HG03469 (cell line): ENCODE results near the gene KLRK1.
"Not testable (repeated sequence)": the region's sequence is repeated elsewhere in the genome, so short reads cannot be mapped to it uniquely, and the experiment has no call there.

ENCODE experiments used
- ATAC-seq: cut with Tn5 transposase; IDR thresholded peaks from one replicate; pipeline ENCODE4 v1.9.1; 2021; ENCODE audit warnings: mild to moderate bottlenecking, moderate library complexity, moderate number of reproducible peaks; ENCODE audit not compliant: unreplicated experiment

Gene KLRK1

DNA sequence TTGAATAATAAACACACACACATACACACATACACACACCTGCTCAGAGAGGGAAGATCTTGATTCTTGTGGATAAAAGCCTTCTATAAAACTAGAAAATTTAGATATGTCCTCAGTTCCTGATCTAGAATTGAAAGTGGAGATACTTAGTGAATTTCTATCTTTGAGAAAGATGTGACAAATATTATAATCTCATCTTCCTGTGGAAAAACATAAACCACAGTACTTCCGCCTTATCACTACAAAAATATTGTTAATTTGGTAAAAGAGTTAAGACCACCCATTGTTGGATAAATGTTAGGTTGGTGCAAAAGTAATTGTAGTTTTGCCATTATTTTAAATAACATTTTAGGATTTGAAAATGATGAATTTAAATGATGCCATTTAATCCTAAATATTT, at the start of gene KLRK1:
Gene KLRK1, minus strand, starts transcription at position 138 of the 400 bp plus-strand sequence. CDS start 1,231 bp downstream, outside the sequence.
- ATAC-seq = no peak

GRCh38 chr12:10437601-10438000, 47.8 kb upstream of the KLRK1 start:
- ATAC-seq = not testable (repeated sequence)

- not testable (repeated sequence) for ATAC-seq
Observed at GRCh38 chr12:10435816-10436215, 46.0 kb upstream of the KLRK1 start, which contains the start of gene KLRC2. Gene KLRC2, minus strand, starts transcription at chr12:10436010. Its CDS starts 24 bp downstream, at chr12:10435986.

DNA sequence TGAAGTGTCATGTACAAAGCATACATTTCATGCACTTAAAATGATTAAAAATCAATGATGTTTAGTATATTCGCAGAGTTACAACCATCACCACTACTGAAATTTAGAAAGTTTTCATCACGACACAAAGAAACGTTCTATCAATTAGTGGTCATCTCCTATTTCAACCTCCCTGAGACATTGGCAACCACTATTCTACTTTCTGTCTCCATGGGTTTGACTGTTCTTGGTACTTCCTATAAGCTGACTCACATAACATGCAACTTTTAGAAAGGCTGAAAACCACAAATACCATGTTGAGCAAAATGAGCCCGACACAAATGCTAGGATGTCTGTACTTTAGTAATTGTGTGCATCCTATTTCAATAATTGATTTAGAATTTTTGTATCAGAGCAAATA, 40.8 kb upstream of the KLRK1 start:
- not testable (repeated sequence) for ATAC-seq

DNA sequence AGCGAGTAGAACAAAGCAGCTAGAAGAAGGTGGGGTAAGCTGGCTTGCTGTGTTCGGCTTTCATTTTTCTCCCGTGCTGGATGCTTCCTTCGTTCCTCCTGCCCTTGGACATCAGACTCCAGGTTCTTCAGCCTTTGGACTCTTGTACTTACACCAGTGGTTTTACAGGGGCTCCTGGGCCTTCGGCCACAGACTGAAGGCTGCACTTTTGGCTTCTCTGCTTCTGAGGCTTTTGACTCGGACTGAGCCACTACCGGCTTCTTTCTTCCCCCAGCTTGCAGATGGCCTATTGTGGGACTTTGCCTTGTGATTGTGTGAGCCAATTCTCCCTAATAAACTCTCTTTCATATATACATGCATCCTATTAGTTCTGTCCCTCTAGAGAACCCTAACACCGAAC, 36.1 kb upstream of the KLRK1 start:
- ATAC-seq = not testable (repeated sequence)

GRCh38 chr12:10424260-10424899, 34.5 kb upstream of the KLRK1 start:
- not testable (repeated sequence) for ATAC-seq

GRCh38 chr12:10422159-10422558, 32.3 kb upstream of the KLRK1 start:
- not testable (repeated sequence) for ATAC-seq

DNA sequence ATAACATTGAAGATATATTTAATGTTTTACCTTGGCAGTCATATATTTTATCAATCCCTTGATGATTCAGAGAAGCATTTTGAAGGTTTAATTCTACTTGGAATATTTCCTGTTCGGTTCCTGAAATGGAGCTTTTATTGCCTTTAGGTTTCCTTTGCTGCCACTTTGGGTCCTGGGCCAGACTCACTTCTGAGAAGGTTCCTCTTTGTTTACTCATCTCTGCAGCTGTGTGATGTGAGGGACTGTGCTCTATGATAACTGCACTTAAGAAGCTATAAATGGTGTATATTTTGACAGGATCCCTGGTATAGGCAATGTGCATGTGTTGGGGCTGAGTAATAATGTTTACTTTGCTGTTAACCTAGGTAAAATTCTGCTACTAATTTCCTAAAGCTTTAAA, 30.5 kb upstream of the KLRK1 start, which contains the start of gene KLRC3:
Gene KLRC3, minus strand, starts transcription at position 262 of the 400 bp plus-strand sequence. Its CDS starts 45 bp downstream, at position 217.
- not testable (repeated sequence) for ATAC-seq

GRCh38 chr12:10409392-10409791, 19.6 kb upstream of the KLRK1 start, which contains the start of gene KLRC4:
Gene KLRC4, minus strand, starts transcription at chr12:10409757. Its CDS starts 182 bp downstream, at chr12:10409575.
- no peak for ATAC-seq

GRCh38 chr12:10408842-10409241, 19.0 kb upstream of the KLRK1 start:
- ATAC-seq = no peak

DNA sequence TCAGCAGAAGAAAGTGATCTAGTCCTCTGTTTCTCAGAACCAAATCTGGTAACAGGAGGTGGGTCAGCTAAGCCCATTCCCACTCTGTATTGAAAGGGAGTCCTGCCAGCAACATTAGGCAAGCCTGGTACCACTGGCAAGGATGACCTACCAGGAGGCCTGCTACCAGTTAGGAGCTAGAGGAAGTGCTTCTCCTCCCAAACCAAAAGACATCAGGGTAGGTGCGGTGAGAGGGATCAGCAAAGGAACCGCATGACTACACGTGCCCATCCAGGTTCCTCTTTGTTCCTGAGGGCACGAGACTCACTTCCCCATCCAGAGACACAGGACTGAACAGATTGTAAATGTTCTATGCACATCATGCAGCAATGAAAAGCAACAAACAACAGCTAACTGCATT, 16.9 kb upstream of the KLRK1 start:
- ATAC-seq = no peak

DNA sequence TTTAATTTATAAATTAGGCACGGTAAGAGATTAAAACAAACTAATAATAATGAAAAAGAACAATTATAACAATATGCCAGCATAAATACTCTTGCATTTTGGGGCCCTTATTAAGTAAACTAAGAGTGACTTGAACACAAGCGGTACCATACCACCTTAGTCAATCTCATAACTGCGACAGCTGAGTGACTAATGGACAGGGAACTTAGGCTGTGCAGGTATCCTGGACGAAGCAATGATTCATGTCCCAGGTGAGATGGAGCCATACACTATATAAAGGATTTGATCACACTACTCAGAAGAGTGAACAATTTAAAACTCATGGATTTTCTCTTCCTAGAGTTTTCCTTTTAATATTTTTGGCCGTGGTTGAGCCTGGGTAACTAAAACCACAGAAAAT, 15.5 kb upstream of the KLRK1 start:
- ATAC-seq = no peak

- no peak for ATAC-seq
Observed at GRCh38 chr12:10404798-10405197, 15.0 kb upstream of the KLRK1 start.

- no peak for ATAC-seq
Observed at GRCh38 chr12:10400829-10401228, 11.0 kb upstream of the KLRK1 start.

DNA sequence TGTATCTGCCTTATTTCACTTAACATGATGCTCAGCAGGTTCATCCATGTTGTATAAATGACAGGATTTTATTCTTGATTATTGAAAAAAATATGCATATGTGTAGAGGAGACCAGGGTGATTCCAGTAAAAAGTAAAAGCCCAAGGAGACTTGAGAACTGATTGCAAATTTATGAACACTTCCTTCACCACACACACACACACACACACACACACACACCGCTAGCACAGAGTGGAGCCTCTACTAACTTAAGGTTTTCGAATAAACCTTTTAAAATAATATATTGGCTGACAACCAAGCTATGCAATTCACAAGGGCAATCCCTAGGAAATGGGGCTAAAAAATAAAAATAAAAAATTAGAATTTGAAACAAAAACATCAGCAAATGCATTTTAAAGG, 8.3 kb upstream of the KLRK1 start:
- ATAC-seq = no peak

GRCh38 chr12:10397296-10397695, 7.5 kb upstream of the KLRK1 start:
- no peak for ATAC-seq

- ATAC-seq = not testable (repeated sequence)
Observed at GRCh38 chr12:10396176-10396575, 6.3 kb upstream of the KLRK1 start.

DNA sequence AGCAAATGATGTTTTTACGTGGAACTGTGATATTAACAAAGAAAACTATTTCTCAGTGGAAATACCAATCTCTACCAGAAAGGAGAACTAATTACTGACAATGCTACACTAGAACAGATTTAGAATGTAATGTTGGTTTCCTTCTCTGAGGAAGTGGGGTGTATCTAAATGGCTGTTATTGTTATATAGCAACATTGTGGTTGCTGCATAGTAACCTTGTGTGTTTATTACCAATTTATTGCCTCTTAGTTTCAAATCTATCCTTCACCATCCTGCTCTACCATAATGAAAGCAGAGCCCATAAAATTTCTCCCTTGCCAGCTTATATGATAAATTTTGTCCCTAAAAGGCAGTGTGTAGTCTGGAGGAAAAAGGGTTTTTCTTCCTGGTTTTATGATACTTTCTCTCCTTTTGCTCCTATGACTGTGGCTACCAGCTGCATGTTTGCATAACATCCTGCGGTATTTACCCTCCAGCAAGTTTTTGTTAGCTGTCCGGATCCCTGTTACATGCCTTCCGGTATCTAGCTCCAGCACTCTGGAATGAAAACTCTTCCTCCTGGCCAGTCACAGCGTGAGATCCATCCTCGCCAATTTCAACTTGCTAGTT, 5.7 kb upstream of the KLRK1 start:
- ATAC-seq = peak; percentile 84

DNA sequence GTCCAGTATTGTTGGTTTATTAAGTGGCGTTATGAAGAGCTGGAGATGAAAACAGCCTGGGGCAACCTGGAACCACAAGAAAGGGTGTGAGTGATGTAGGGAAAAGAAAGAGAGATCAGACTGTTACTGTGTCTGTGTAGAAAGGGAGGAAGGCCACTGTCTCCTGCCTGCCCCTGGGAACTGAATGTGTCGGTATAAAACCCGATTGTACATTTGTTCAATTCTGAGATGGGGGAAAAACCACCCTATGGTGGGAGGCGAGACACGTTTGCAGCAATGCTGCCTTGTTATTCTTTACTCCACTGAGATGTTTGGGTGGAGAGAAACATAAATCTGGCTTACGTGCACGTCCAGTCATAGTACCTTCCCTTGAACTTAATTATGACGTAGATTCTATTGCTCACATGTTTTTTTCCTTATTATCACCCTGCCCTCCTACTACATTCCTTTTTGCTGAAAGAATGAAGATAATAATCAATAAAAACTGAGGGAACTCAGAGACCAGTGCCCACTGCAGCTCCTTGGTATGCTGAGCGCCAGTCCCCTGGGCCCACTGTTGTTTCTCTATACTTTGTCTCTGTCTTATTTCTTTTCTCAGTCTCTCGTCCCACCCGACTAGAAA, 4.8 kb upstream of the KLRK1 start:
- not testable (repeated sequence) for ATAC-seq

- no peak for ATAC-seq
Observed at GRCh38 chr12:10393291-10393690, 3.5 kb upstream of the KLRK1 start.

DNA sequence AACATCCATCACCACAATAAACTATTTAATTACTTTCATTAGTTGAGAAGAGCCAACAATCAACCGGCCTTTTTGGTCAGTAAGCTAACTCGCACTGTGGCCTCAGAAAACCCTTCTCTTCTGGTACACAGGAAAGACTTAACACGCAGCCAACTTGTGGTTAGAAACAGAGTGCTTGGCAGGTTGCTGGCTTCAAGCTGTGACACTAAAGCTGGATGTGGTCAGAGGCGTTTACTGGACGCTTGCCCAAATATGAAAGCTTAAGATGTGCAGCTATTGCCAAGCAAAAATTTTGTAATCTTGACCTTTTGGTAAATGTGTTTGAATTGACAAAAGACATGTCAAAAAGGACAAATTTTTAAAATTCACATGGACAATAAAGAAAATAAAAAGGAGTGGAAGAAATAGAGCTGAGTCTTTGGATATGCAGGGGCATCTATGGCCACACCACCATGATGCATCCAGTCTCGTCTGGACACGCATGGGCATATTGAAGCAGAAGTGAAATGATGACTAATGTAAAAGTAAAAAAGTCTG, 2.6 kb upstream of the KLRK1 start:
- peak; percentile 33 for ATAC-seq
